ENCODE data around the gene CPN2. TPM values are rescaled to one million over a fixed set of nuclear protein-coding genes. Genes with fewer than 3 reads are reported as not detected.

CPN2 gene
- total RNA-seq, 1 experiment from 2014 or later = not detected

GRCh38 chr3:194379231-194379630 is 28.1 kb upstream of the CPN2 start:
- H2AK5ac ChIP-seq (ENCODE audit: insufficient read length, low read length) = no peak overlapping the region
- Mint-ChIP-seq H3K4me1 (peaks cover 44 to 68% of the 10 kb centered on the region in 2 experiments), H3K9me3 (no peaks in the 10 kb centered on the region)

More at GRCh38 chr3:194379231-194379630, 28.1 kb upstream of the CPN2 start:
- Histone ChIP-seq H3K4me1 (ENCODE audit: insufficient read depth, low read length) (no peaks in the 10 kb centered on the region; the same call in 1 of the 2 replicates), H3K56ac (ENCODE audit: insufficient read length, low read depth, low read length) (no peak overlapping the region), H2BK12ac (ENCODE audit: insufficient read length, low read depth, low read length) (no peak overlapping the region), H2BK120ac (ENCODE audit: low read depth, low read length, poor library complexity, severe bottlenecking) (no peak overlapping the region), H3K4me2 (ENCODE audit: insufficient read depth, insufficient read length, low read length) (no peak overlapping the region), H4K8ac (replicated peaks; ENCODE audit: insufficient read length, low read depth, low read length) (no peak overlapping the region), H3K9ac (ENCODE audit: extremely low read depth, insufficient read length, low read length) (no peak overlapping the region), H3K27me3 (ENCODE audit: insufficient read depth, low read length) (no peaks in the 10 kb centered on the region), H2BK5ac (ENCODE audit: insufficient read length, low read length) (no peak overlapping the region), H2AFZ (ENCODE audit: low read length) (no peak overlapping the region), H3K9me3 (ENCODE audit: control insufficient read depth, low read depth, low read length) (no peaks in the 10 kb centered on the region), H3K27ac (ENCODE audit: insufficient read length, low read depth, low read length) (no peak overlapping the region), H2BK15ac (ENCODE audit: low read depth, low read length) (no peak overlapping the region), H4K20me1 (ENCODE audit: control insufficient read depth, insufficient read depth, insufficient read length) (no peaks in the 10 kb centered on the region), H3K4ac (ENCODE audit: low read depth, low read length) (no peak overlapping the region), H3K79me2 (ENCODE audit: insufficient read depth, low read length) (no peaks in the 10 kb centered on the region), H3K23ac (ENCODE audit: insufficient read length, low read depth, low read length) (no peak overlapping the region), H3T11ph (ENCODE audit: low read length) (no peak overlapping the region), H3K14ac (ENCODE audit: insufficient read depth, low read length) (no peak overlapping the region), H2BK20ac (ENCODE audit: low read depth, low read length, poor library complexity, severe bottlenecking) (no peak overlapping the region), H4K91ac (ENCODE audit: insufficient read length, low read depth, low read length) (no peak overlapping the region), H3K18ac (ENCODE audit: insufficient read length, low read depth, low read length) (no peak overlapping the region), H3K79me1 (ENCODE audit: insufficient read depth, low read depth, low read length, poor library complexity, severe bottlenecking) (no peaks in the 10 kb centered on the region), H3K23me2 (ENCODE audit: insufficient read length, low read depth, low read length, poor library complexity, severe bottlenecking) (no peaks in the 10 kb centered on the region), H4K5ac (ENCODE audit: insufficient read length, low read depth, low read length) (no peak overlapping the region)
- DNase-seq = no peak
- Mint-ChIP-seq H3K27ac (no peak overlapping the region), H3K27me3 (ENCODE audit: low read depth) (peaks cover 9% of the 10 kb centered on the region), H3K36me3 (ENCODE audit: insufficient read depth in 1 of 3, low read depth in 3 of 3) (no peaks in the 10 kb centered on the region), H3K4me3 (no peak overlapping the region)
- no peak for TF ChIP-seq CTCF (conservative IDR thresholded peaks at IDR 0.05)
- WGBS (ENCODE audit: extremely low coverage, insufficient read length, low lambda C conversion rate) = no CpG with 5 or more reads among the region's 6 CpGs

Measured in H9 (cell line).